COLO668 (cell line): ENCODE measurements around the gene CCDC136.

ENCODE experiments used
- DNase-seq: peaks from one replicate; lab custom pipeline; 2025; ENCODE audit not compliant: unreplicated experiment; lab: John Stamatoyannopoulos, UW

CCDC136 gene

DNA sequence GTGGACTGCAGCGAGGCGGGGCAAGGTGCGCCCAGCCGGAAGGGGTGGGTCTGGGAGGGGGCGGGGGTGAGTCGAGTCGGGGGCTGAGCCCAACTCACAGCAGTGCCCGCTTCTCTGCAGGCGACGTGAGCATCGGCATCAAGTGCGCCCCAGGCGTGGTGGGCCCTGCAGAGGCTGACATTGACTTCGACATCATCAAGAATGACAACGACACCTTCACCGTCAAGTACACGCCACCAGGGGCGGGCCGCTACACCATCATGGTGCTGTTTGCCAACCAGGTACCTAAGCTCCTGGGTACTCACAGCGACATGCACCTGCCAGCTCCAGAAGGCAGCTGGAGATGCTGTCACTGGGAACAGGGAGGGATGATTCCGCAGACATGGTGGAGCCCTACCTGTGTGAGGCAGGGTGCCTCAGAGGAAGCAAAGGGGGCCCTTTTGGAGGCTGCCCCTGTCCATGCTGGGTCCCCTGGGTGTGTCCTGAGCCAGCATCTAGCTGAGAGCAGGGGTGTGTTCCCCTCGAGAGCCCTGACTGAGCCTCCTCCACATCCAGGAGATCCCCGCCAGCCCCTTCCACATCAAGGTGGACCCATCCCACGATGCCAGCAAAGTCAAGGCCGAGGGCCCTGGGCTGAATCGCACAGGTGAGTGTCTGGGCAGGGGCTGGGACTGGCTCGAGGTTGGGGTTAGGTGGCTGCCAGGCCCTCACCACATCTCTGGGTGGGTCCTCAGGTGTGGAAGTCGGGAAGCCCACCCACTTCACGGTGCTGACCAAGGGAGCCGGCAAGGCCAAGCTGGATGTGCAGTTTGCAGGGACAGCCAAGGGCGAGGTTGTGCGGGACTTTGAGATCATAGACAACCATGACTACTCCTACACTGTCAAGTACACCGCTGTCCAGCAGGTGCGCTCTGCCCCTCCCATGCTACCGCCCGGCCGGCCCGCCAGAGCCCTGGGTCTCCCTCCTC is 51.2 kb downstream of the CCDC136 start:
- peak; percentile 21 for DNase-seq

DNA sequence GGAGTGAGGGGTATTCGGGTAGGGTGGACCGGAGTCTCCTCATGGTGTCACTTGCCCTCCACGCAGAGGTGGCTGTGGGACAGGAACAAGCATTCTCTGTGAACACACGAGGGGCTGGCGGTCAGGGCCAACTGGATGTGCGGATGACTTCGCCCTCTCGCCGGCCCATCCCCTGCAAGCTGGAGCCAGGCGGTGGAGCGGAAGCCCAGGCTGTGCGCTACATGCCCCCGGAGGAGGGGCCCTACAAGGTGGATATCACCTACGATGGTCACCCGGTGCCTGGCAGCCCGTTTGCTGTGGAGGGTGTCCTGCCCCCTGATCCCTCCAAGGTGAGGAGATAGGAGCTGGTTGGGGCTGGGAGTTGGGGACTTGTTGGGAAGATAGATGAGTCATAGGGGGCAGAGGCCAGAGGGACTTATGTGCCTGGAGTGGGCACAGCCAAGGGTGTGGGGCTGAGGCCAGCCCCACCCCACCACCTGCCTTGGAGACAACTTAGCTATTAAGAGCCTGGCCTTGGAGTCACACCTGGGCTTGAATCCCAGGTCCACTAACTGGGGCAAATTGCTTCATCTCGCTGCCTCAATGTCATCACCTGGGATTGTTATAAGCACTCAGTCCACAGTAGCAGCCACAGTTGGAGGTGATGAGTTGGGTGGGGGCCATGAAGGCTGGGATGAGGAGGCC is 52.3 kb downstream of the CCDC136 start:
- no peak for DNase-seq

DNA sequence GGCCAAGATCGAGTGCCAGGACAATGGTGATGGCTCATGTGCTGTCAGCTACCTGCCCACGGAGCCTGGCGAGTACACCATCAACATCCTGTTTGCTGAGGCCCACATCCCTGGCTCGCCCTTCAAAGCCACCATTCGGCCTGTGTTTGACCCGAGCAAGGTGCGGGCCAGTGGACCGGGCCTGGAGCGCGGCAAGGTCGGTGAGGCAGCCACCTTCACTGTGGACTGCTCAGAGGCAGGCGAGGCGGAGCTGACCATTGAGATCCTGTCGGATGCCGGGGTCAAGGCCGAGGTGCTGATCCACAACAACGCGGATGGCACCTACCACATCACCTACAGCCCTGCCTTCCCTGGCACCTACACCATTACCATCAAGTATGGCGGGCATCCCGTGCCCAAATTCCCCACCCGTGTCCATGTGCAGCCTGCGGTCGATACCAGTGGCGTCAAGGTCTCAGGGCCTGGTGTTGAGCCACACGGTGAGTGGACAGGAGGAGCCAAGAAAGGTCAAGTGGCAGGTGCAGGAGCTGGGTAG is 53.1 kb downstream of the CCDC136 start:
- no peak for DNase-seq

DNA sequence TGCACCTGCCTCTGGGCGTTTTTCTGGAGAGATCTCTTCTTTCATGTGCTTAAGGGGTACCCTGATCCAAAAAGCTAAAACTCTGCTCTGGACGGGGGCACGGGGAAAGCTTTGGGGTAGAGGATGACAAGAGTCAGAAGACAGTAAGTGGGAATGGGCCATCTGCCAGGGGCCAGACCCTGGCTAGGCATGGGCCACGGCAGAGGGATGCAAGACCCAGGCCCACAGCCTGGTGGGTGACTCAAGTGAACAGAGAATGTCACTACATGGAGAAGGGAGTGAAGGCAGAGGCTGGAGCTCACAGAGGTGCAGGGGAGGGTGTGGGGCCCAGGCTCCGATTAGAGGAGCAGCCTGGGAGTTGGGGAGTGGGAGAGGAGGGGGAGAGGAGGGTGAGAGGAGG is 53.7 kb downstream of the CCDC136 start:
- no peak for DNase-seq

DNA sequence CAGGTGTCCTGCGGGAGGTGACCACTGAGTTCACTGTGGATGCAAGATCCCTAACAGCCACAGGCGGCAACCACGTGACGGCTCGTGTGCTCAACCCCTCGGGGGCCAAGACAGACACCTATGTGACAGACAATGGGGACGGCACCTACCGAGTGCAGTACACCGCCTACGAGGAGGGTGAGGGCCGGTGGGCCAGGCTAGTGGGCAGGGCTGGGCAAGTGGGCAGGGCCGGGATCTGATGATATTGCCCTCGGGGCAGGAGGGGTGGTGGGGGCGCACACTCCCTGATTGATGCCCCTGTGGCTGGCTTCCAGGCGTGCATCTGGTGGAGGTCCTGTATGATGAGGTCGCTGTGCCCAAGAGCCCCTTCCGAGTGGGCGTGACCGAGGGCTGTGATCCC is 54.2 kb downstream of the CCDC136 start:
- no peak for DNase-seq

DNA sequence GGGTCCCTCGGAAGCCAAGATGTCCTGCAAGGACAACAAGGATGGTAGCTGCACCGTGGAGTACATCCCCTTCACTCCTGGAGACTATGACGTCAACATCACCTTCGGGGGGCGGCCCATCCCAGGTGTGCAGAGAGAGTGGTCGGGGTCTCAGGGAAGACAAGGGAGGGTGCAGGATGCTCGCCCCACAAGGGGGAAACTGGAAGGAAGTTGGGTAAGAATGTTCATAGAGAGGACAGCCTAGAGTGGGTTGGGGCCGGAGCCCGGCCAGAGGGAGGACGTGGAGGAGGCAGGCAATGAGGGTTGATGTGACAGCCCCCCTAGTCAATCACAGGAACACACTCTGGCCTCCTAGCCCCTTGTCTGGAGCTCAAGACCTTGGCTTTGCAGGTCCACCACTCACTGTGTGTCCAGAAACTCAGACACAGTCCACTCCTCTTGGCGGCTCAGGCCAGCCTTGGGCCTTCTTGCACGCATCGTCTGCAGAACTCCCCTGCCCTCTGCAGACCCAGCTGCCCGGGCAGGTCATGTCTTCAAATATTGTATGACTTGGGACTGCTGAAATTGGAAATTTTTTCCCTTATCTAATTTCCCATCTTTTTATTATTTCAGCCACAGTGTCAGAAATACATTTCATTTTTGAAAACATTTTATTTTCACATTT is 55.1 kb downstream of the CCDC136 start:
- DNase-seq: no peak

DNA sequence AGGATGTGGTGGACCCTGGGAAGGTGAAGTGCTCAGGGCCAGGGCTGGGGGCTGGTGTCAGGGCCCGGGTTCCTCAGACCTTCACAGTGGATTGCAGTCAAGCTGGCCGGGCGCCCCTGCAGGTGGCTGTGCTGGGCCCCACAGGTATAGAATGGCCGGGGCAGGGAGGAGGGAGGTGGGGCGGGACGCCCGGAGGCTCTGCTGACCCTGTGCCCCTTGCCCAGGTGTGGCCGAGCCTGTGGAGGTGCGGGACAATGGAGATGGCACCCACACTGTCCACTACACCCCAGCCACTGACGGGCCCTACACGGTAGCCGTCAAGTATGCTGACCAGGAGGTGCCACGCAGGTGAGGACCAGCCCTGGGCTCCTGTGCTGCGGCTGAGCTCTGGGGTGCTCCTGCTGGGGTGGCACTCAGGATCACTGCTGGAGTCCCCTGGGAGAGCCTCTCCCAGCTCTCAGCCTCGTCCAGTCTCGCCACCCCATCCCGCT is 56.0 kb downstream of the CCDC136 start:
- DNase-seq: no peak

DNA sequence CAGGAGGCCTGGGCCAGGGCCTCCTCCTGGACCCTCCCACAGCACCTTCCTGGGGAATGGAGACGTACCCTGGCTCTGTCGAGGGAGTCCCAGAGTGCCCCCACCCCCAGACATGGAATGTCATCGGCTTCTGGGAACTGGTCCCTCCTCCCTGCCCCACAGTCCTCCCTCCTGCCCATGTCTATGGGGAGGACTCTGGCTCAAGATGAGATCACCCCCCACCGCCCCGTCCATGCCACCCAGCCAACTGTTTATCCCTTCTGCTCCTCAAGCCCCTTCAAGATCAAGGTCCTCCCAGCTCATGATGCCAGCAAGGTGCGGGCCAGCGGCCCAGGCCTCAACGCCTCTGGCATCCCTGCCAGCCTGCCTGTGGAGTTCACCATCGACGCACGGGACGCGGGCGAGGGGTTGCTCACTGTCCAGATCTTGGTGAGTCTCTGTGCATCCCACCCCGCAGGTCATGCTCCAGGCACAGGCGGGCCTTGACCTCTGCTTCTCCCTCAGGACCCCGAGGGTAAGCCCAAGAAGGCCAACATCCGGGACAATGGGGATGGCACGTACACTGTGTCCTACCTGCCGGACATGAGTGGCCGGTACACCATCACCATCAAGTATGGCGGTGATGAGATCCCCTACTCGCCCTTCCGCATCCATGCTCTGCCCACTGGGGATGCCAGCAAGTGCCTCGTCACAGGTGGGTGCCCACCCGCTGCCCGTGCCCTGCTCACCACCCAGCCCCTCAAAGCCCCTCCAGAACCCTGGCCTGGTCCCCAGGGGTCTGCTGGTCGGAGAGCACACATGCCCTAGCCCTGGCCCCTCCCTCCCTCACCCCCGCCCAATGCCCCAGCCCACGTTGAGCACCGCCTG is 56.8 kb downstream of the CCDC136 start:
- DNase-seq: no peak

DNA sequence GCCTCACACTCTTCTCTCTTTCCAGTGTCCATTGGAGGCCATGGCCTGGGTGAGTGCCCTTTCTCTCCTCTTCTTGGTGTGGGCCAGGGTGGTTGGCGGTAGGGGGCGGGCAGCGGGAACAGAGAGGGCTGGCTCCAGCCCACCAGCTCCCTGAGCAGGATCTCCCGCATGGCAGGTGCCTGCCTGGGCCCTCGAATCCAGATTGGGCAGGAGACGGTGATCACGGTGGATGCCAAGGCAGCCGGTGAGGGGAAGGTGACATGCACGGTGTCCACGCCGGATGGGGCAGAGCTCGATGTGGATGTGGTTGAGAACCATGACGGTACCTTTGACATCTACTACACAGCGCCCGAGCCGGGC is 57.4 kb downstream of the CCDC136 start:
- DNase-seq: no peak

DNA sequence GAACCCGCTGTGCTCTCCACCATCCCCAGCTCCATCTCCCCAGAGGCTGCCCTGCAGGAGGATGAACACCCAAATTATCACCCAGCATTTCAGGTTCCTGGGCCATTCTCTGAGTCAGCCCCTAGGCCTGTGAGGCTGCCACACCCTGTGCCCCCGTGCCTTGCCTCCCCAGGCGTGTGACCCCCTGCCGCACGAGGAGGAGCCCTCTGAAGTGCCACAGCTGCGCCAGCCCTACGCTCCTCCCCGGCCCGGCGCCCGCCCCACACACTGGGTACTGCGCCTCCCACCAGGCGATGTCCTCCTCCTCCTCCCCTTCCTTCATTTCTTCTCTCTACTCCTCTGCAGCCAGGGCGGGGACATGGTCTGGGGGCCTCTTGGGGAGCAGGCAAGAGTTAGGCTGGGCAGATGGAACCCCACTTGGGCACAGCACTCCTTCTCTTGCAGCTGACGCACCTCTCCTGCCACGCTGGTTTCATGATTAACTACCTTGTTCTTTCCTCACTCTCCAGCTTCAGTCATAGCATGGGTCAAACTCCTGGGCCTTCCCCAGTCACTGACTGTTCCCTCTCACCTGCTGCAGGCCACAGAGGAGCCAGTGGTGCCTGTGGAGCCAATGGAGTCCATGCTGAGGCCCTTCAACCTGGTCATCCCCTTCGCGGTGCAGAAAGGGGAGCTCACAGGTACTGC is 58.2 kb downstream of the CCDC136 start:
- no peak for DNase-seq

DNA sequence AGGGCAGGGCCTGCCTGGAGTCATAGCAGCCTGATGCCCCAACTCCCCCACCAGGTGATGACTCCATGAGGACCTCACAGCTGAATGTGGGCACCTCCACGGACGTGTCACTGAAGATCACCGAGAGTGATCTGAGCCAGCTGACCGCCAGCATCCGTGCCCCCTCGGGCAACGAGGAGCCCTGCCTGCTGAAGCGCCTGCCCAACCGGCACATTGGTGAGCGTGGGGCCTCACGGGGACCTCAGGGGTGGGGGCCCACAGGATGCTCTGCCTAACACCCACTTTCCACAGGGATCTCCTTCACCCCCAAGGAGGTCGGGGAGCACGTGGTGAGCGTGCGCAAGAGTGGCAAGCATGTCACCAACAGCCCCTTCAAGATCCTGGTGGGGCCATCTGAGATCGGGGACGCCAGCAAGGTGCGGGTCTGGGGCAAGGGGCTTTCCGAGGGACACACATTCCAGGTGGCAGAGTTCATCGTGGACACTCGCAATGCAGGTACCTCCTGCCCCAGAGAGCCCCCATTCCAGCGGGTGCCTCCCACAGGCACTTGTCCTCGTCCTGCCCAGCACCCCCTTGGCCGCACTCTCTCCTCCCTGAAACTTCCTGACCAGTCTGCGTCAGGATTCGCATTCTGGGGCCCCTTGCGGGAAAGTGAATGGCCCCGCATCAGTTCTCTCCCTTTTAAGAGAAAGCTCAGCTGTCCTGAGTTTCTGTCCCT is 60.9 kb downstream of the CCDC136 start:
- DNase-seq: no peak

DNA sequence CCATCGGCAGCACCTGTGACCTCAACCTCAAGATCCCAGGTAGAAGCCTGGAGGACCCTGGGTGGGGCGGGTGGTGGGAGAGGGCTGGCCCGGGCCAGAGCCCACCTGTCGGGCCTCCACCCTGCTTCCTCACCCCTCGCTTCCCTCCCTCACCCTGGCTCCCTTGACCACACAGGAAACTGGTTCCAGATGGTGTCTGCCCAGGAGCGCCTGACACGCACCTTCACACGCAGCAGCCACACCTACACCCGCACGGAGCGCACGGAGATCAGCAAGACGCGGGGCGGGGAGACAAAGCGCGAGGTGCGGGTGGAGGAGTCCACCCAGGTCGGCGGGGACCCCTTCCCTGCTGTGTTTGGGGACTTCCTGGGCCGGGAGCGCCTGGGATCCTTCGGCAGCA is 62.0 kb downstream of the CCDC136 start:
- DNase-seq: no peak

DNA sequence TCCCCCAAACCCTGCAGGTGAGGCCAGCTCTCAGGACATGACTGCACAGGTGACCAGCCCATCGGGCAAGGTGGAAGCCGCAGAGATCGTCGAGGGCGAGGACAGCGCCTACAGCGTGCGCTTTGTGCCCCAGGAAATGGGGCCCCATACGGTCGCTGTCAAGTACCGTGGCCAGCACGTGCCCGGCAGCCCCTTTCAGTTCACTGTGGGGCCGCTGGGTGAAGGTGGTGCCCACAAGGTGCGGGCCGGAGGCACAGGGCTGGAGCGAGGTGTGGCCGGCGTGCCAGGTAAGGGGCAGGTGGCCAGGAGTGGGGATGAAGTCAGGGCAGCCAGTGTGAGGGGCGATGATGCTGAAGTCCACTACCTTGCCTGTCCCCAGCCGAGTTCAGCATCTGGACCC is 62.6 kb downstream of the CCDC136 start:
- no peak for DNase-seq

DNA sequence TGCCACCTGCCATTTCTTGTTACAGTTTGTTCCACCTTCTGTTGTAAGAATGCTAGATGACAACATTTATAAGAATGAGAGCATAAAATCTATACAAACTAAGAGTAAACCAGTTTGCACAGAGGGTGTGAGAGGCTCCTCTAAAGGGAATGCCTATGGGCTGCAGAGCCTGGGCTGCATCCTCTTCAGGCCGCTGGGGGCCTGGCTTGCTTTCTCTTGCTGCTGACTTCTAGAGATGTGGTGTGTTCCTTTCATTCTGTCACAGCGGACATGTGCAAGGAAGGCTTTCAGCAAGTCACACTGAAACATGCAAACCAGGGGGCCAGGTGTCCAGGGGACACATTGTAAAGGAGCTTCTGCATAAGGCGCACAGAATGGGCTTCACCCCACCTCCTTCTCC is 63.8 kb downstream of the CCDC136 start:
- no peak for DNase-seq

DNA sequence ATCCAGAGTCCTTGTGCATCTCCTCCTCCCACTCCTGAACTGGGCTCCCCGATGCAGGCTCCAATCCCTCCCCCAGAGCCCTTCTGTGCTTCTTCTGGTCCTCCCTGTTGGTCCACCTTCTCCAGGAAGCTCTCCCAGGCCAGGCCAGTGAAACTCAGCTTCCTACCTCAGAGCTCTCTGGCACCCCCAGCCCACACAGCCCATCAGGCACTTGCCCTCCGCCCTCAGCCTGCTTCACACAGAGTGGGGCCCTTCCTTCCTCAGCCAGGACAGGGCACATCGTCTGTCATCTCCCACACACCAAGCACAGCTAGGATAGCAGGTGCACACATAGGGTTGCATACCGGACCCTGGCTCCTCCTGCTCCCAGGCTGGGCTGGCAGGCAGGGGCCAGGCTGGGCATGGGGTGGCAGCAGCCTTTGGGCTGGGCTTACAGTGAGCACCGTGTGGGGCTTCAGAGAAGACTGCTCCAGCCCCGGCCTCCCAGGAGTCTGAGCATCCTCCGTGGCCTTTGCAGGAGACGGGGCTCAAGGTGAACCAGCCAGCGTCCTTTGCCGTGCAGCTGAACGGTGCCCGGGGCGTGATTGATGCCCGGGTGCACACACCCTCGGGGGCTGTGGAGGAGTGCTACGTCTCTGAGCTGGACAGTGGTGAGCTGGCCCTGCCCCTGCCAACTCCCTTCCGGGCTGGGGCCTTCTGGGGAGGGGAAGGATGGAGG is 64.4 kb downstream of the CCDC136 start:
- no peak for DNase-seq

DNA sequence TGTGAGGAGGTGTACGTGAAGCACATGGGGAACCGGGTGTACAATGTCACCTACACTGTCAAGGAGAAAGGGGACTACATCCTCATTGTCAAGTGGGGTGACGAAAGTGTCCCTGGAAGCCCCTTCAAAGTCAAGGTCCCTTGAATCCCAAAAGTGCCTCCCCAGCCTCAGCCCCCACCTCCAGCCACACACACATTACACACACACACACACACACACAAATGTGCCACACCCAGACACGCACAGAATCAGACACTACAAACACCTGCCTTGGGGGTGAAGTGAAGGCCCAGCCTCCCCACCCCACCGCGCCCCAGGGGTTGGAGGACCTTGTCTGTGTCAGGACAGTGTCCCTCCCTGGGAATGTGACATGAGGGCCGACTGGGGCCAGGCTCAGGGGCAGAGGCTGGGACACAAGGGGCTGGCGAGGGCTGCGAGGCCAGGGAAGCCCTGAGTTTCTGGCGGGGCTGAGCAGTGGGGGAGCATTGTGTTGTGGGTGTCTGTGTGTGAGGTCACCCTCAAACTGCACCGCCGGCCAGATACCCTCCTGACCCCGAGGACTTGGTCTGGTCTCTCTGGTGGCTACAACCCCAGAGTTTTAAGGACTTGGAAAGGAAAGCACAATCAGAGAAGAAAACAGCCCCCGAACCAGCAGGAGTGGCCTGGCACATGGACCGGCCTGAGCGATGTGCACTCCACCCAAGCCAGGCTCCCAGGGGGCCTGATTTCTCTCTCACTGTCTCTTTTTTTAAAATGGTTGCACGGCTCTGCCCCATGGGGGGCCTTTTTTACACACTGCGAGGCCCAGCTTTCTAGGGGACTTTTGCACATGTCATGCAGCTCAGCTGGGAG is 66.8 kb downstream of the CCDC136 start:
- no peak for DNase-seq

DNA sequence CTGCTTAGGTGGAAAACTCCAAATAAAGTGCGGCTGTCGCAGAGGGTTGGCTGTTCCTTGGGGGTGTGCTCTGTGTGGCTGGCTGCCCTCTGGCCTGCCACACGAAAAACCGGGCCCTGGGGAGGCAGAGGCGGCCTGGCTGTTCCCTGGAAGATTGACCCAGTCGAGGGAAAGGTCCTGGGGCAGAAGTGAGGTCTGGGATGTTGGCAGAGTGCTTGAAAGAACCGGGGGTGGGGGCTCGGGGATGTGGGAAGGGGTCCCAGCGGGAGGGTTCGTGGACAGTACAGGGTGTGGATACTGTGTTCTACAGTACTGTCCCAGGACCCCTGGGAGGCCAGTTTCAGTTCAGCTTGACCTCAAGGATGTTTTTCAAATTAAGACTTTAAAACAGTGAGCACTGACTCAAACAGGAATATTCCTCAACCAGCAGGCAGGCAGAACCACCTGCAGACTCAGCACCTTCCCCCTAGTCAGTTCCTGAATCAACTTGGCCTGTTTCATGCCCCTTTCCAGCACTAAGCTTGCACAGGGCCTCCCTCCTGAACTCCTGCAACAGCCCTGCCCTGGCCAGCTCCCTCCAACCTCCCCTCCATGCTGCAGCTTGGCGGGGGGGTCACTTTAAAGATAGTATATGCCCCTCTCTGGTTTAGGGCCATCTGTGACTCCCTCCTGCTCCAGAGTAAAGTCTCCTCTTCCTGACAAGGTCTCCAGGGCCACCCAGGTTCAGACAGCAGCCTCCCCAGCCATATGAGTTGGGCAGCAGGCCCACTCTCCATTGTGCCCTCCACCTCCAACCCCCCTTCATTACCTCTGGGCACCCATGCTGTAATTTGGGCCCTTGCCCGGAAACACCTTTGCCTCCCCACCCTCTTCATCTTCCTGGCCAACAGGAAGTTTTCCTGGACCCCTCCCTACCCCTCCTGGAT is 67.7 kb downstream of the CCDC136 start:
- DNase-seq: no peak
